LNCaP clone FGC (cell line): Measurements from ENCODE around the gene TIMM10.
A peak's percentile ranks its signal among the peaks of the same experiment; 100 is the strongest.

Experiments
- DNase-seq: peaks from one replicate; pipeline ENCODE4 v3.0.0-alpha.2; 2011; ENCODE audit warnings: low read depth
- H3K4me3 ChIP-seq: 2 replicates; pipeline ENCODE4 v1.5.1; 2011; ENCODE audit warnings: mild to moderate bottlenecking, low read depth, low read length, control low read depth
- TF ChIP-seq, protein P1 (sequence below): IDR thresholded peaks from 2 replicates; pipeline ENCODE4 v1.5.1; 2012; ENCODE audit warnings: mild to moderate bottlenecking; ENCODE audit not compliant: control insufficient read depth, insufficient read depth; ENCODE audit errors: extremely low read depth

Gene TIMM10

GRCh38 chr11:57504511-57504910, 26.0 kb downstream of the TIMM10 start:
- no peak for DNase-seq
- TF ChIP-seq, protein P1, sequence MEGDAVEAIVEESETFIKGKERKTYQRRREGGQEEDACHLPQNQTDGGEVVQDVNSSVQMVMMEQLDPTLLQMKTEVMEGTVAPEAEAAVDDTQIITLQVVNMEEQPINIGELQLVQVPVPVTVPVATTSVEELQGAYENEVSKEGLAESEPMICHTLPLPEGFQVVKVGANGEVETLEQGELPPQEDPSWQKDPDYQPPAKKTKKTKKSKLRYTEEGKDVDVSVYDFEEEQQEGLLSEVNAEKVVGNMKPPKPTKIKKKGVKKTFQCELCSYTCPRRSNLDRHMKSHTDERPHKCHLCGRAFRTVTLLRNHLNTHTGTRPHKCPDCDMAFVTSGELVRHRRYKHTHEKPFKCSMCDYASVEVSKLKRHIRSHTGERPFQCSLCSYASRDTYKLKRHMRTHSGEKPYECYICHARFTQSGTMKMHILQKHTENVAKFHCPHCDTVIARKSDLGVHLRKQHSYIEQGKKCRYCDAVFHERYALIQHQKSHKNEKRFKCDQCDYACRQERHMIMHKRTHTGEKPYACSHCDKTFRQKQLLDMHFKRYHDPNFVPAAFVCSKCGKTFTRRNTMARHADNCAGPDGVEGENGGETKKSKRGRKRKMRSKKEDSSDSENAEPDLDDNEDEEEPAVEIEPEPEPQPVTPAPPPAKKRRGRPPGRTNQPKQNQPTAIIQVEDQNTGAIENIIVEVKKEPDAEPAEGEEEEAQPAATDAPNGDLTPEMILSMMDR = no peak
- H3K4me3 ChIP-seq = no peak overlapping the region

DNA sequence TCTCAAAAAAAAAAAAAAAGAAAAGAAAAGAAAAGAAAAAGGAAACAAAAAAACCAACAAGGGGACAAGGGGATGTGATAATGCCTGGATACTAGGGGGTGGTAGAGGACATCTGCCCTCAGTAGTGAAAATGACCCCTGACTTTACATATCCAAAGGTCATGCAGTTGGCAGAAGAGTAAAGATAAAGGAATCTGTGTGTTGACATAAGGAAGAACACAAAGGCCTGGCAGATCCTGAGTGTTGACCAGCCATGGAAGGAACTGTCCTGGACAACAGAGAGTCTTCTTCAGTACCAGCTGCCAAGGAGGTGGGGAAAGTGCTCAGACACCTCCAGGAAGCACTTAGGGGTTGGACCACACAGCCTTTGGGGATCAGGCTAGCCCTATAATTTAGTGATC, 27.7 kb downstream of the TIMM10 start:
- no peak overlapping the region for H3K4me3 ChIP-seq
- TF ChIP-seq, protein P1 = no peak
- peak; percentile 94 for DNase-seq

GRCh38 chr11:57502376-57502775, 28.2 kb downstream of the TIMM10 start:
- H3K4me3 ChIP-seq = no peak overlapping the region
- TF ChIP-seq, protein P1 = no peak
- no peak for DNase-seq

DNA sequence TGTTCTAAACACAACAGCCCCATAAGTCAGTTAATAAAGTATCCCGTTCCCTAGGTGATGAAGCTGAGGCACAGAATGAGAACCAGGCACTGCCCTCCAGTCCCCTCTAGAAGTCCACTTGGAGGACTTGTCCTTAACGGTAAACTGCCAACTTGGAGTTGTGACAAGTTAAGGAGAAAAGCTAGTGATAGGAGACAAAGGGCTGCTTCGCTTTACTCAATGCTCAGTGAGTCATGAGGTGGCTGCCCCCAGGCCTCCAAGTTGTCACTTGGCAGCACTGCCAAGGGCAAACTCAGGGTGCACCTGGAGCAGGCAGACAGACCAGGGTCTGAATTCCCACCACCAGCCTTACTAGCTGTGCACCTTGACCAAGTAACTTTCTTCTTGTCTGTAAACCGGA, 28.6 kb downstream of the TIMM10 start:
- TF ChIP-seq, protein P1 = no peak
- no peak overlapping the region for H3K4me3 ChIP-seq
- DNase-seq = no peak

DNA sequence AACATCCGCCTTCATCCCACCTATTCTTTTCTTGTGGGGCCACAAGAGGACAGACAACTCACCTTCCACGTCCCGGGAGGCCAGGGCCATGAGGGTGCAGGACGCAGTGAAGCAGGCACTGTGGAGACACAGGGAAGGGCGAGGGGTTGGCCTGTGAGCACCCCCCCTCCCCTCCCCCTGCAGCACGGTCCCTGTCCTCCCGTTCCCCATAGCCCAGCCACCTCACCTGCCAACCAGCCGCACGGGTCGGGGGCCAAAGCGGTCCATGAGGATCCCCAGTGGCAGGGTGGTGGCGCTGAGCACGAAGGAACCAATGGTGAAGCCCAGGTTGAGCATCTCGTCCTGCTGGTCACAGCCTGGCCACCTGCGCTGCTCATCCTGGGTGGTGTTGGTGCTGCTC, 29.6 kb downstream of the TIMM10 start:
- TF ChIP-seq, protein P1 = no peak
- H3K4me3 ChIP-seq = no peak overlapping the region
- DNase-seq = no peak

- no peak overlapping the region for H3K4me3 ChIP-seq
- DNase-seq = no peak
- TF ChIP-seq, protein P1 = no peak
These were observed 30.0 kb downstream of the TIMM10 start for GRCh38 chr11:57500515-57500914.

- TF ChIP-seq, protein P1 = no peak
- no peak for DNase-seq
- 0 out of 2 replicates have a peak overlapping the region, but pooled peaks have one; percentile 21 for H3K4me3 ChIP-seq
These were observed 30.5 kb downstream of the TIMM10 start for GRCh38 chr11:57499983-57500461.
